Measurements from ENCODE around the gene DHRS7B.

Gene DHRS7B

GRCh38 chr17:21193031-21193430 is 66.3 kb downstream of the DHRS7B start:
- Histone ChIP-seq H4K20me1 (ENCODE audit: insufficient read depth, low read length) (no peaks in the 10 kb centered on the region), H2AFZ (ENCODE audit: low read depth, low read length) (no peak overlapping the region), H3K4me2 (ENCODE audit: low read length) (no peak overlapping the region), H3K9me3 (ENCODE audit: insufficient read depth, low read length) (no peaks in the 10 kb centered on the region), H3K4me3 (ENCODE audit: low read length) (no peak overlapping the region), H3K9ac (ENCODE audit: low read length) (no peak overlapping the region), H3K27me3 (ENCODE audit: low read depth, low read length) (no peaks in the 10 kb centered on the region), H3K4me1 (ENCODE audit: low read length) (no peaks in the 10 kb centered on the region), H3K27ac (ENCODE audit: low read length) (no peak overlapping the region), H3K79me2 (ENCODE audit: low read length) (no peaks in the 10 kb centered on the region), H3K36me3 (replicated peaks; ENCODE audit: low read depth, low read length) (no peaks in the 10 kb centered on the region)
- TF ChIP-seq CTCF (IDR thresholded peaks at IDR 0.05; ENCODE audit: low read depth, low read length) (no peak), EZH2phosphoT487 (IDR thresholded peaks at IDR 0.05; ENCODE audit: low read depth) (no peak)

- Histone ChIP-seq H3K9ac (ENCODE audit: low read length) (no peak overlapping the region), H3K4me1 (ENCODE audit: low read length) (no peaks in the 10 kb centered on the region), H3K9me3 (ENCODE audit: insufficient read depth, low read length) (no peaks in the 10 kb centered on the region), H3K36me3 (replicated peaks; ENCODE audit: low read depth, low read length) (no peaks in the 10 kb centered on the region), H2AFZ (ENCODE audit: low read depth, low read length) (no peak overlapping the region), H3K27me3 (ENCODE audit: low read depth, low read length) (no peaks in the 10 kb centered on the region), H3K4me3 (ENCODE audit: low read length) (no peak overlapping the region), H3K79me2 (ENCODE audit: low read length) (no peaks in the 10 kb centered on the region), H3K4me2 (ENCODE audit: low read length) (no peak overlapping the region), H4K20me1 (ENCODE audit: insufficient read depth, low read length) (no peaks in the 10 kb centered on the region), H3K27ac (ENCODE audit: low read length) (no peak overlapping the region)
- TF ChIP-seq CTCF (IDR thresholded peaks at IDR 0.05; ENCODE audit: low read depth, low read length) = no peak
- no peak for TF ChIP-seq EZH2phosphoT487 (IDR thresholded peaks at IDR 0.05; ENCODE audit: low read depth)
Observed at GRCh38 chr17:21194226-21194625, 67.5 kb downstream of the DHRS7B start.

GRCh38 chr17:21194703-21195102 is 67.9 kb downstream of the DHRS7B start:
- H3K9ac ChIP-seq (ENCODE audit: low read length) = no peak overlapping the region
- H3K36me3 ChIP-seq (replicated peaks; ENCODE audit: low read depth, low read length) = no peaks in the 10 kb centered on the region
- no peaks in the 10 kb centered on the region for H4K20me1 ChIP-seq (ENCODE audit: insufficient read depth, low read length)
- no peak overlapping the region for H3K27ac ChIP-seq (ENCODE audit: low read length)
- no peak overlapping the region for H3K4me3 ChIP-seq (ENCODE audit: low read length)
- H3K9me3 ChIP-seq (ENCODE audit: insufficient read depth, low read length) = no peaks in the 10 kb centered on the region
- H3K27me3 ChIP-seq (ENCODE audit: low read depth, low read length) = no peaks in the 10 kb centered on the region
- H3K4me2 ChIP-seq (ENCODE audit: low read length) = no peak overlapping the region
- TF ChIP-seq CTCF (IDR thresholded peaks at IDR 0.05; ENCODE audit: low read depth, low read length) (no peak), EZH2phosphoT487 (IDR thresholded peaks at IDR 0.05; ENCODE audit: low read depth) (no peak)
- H3K79me2 ChIP-seq (ENCODE audit: low read length) = peaks cover 4% of the 10 kb centered on the region; the same call in 1 of the 2 replicates
- H3K4me1 ChIP-seq (ENCODE audit: low read length) = no peaks in the 10 kb centered on the region
- H2AFZ ChIP-seq (ENCODE audit: low read depth, low read length) = no peak overlapping the region

- H3K27me3 ChIP-seq (ENCODE audit: low read depth, low read length) = no peaks in the 10 kb centered on the region
- H3K27ac ChIP-seq (ENCODE audit: low read length) = no peak overlapping the region
- H3K36me3 ChIP-seq (replicated peaks; ENCODE audit: low read depth, low read length) = no peaks in the 10 kb centered on the region
- no peak overlapping the region for H3K9ac ChIP-seq (ENCODE audit: low read length)
- H4K20me1 ChIP-seq (ENCODE audit: insufficient read depth, low read length) = 0 out of 2 replicates have a peak, but pooled peaks cover 3% of the 10 kb centered on the region
- TF ChIP-seq EZH2phosphoT487 (IDR thresholded peaks at IDR 0.05; ENCODE audit: low read depth) (no peak), CTCF (IDR thresholded peaks at IDR 0.05; ENCODE audit: low read depth, low read length) (no peak)
- peaks cover 17% of the 10 kb centered on the region for H3K79me2 ChIP-seq (ENCODE audit: low read length)
- H3K4me1 ChIP-seq (ENCODE audit: low read length) = no peaks in the 10 kb centered on the region
- H3K9me3 ChIP-seq (ENCODE audit: insufficient read depth, low read length) = no peaks in the 10 kb centered on the region
- H2AFZ ChIP-seq (ENCODE audit: low read depth, low read length) = no peak overlapping the region
- H3K4me3 ChIP-seq (ENCODE audit: low read length) = no peak overlapping the region
- no peak overlapping the region for H3K4me2 ChIP-seq (ENCODE audit: low read length)
Observed at GRCh38 chr17:21196126-21196525, 69.4 kb downstream of the DHRS7B start.
